IPS-20b (cell line): ENCODE data around the gene CIDEA.
A peak's percentile ranks its signal among the peaks of the same experiment; 100 is the strongest.

ENCODE experiments used
- H3K27ac ChIP-seq: one replicate; pipeline ENCODE4 v1.5.1; 2013; ENCODE audit warnings: low read length
- H3K27me3 ChIP-seq: 2 replicates; pipeline ENCODE4 v1.6.1; 2013; ENCODE audit warnings: mild to moderate bottlenecking, low read length, inconsistent platforms; ENCODE audit not compliant: insufficient read depth
- H3K36me3 ChIP-seq: 2 replicates; pipeline ENCODE4 v1.6.1; 2013; ENCODE audit warnings: low read depth, mild to moderate bottlenecking, inconsistent platforms, low read length, moderate library complexity; ENCODE audit not compliant: insufficient read depth
- H3K4me1 ChIP-seq: 2 replicates; pipeline ENCODE4 v1.6.1; 2013; ENCODE audit warnings: mild to moderate bottlenecking, control low read depth, inconsistent platforms, low read length, moderate library complexity; ENCODE audit not compliant: insufficient read depth
- H3K4me3 ChIP-seq: 2 replicates; pipeline ENCODE4 v1.5.1; 2013; ENCODE audit warnings: mild to moderate bottlenecking, low read length, inconsistent platforms
- H3K9ac ChIP-seq: 2 replicates; pipeline ENCODE4 v1.6.1; 2013; ENCODE audit warnings: low read depth, mild to moderate bottlenecking, inconsistent platforms, low read length, moderate library complexity
- H3K9me3 ChIP-seq: 2 replicates; pipeline ENCODE4 v1.6.1; 2013; ENCODE audit warnings: mild to moderate bottlenecking, low read depth, low read length, inconsistent platforms; ENCODE audit not compliant: insufficient read depth

Gene CIDEA

GRCh38 chr18:12306752-12307700 lies 52.9 kb downstream of the CIDEA start:
- Histone ChIP-seq H3K27me3 (peaks cover 51% of the 10 kb centered on the region), H3K4me1 (peaks cover 11% of the 10 kb centered on the region), H3K9me3 (peaks cover 3% of the 10 kb centered on the region; the same call in 1 of the 2 replicates), H3K4me3 (peak overlapping the region; percentile 64), H3K9ac (peak overlapping the region; percentile 46; the same call in 1 of the 2 replicates), H3K27ac (no peak overlapping the region), H3K36me3 (peaks cover 25% of the 10 kb centered on the region)

GRCh38 chr18:12307701-12308385 lies 53.7 kb downstream of the CIDEA start, which contains the start of gene TUBB6:
TUBB6 (plus strand) TSS chr18:12308241; CDS start chr18:12308293, 52 bp downstream.
- Histone ChIP-seq H3K27me3 (peaks cover 51% of the 10 kb centered on the region), H3K4me3 (peak within 1 kb of the TSS; percentile 84), H3K4me1 (peaks cover 11% of the 10 kb centered on the region), H3K9me3 (peaks cover 5% of the 10 kb centered on the region; the same call in 1 of the 2 replicates), H3K36me3 (peaks cover 31% of the 10 kb centered on the region), H3K27ac (no peak within 1 kb of the TSS), H3K9ac (peak within 1 kb of the TSS; percentile 76; the same call in 1 of the 2 replicates)

GRCh38 chr18:12308386-12309100 lies 54.4 kb downstream of the CIDEA start:
- H3K36me3 ChIP-seq, result peaks cover 38% of the 10 kb centered on the region
- H3K9me3 ChIP-seq, result peaks cover 5% of the 10 kb centered on the region; the same call in 1 of the 2 replicates
- peaks cover 51% of the 10 kb centered on the region for H3K27me3 ChIP-seq
- H3K4me3 ChIP-seq, result peak overlapping the region; percentile 84
- peak overlapping the region; percentile 76; the same call in 1 of the 2 replicates for H3K9ac ChIP-seq
- H3K4me1 ChIP-seq, result peaks cover 15% of the 10 kb centered on the region
- H3K27ac ChIP-seq, result no peak overlapping the region

- Histone ChIP-seq H3K27me3 (peaks cover 42% of the 10 kb centered on the region), H3K27ac (no peak overlapping the region), H3K36me3 (peaks cover 50% of the 10 kb centered on the region), H3K9ac (peak overlapping the region; percentile 76; the same call in 1 of the 2 replicates), H3K4me1 (peaks cover 15% of the 10 kb centered on the region), H3K4me3 (peak overlapping the region; percentile 84), H3K9me3 (peaks cover 5% of the 10 kb centered on the region; the same call in 1 of the 2 replicates)
Measured at GRCh38 chr18:12309683-12310198, 55.6 kb downstream of the CIDEA start.

- Histone ChIP-seq H3K27ac (no peak overlapping the region), H3K36me3 (peaks cover 60% of the 10 kb centered on the region), H3K27me3 (peaks cover 32% of the 10 kb centered on the region), H3K4me3 (no peak overlapping the region), H3K9me3 (peaks cover 5% of the 10 kb centered on the region; the same call in 1 of the 2 replicates), H3K4me1 (peaks cover 15% of the 10 kb centered on the region), H3K9ac (no peak overlapping the region)
Measured at GRCh38 chr18:12310762-12311161, 56.6 kb downstream of the CIDEA start.

- peaks cover 13% of the 10 kb centered on the region; the same call in 1 of the 2 replicates for H3K27me3 ChIP-seq
- H3K4me3 ChIP-seq, result no peak overlapping the region
- H3K9ac ChIP-seq, result no peak overlapping the region
- peaks cover 6% of the 10 kb centered on the region for H3K4me1 ChIP-seq
- H3K36me3 ChIP-seq, result peaks cover 76% of the 10 kb centered on the region
- H3K9me3 ChIP-seq, result peaks cover 5% of the 10 kb centered on the region; the same call in 1 of the 2 replicates
- H3K27ac ChIP-seq, result no peak overlapping the region
Measured at GRCh38 chr18:12312976-12313375, 58.8 kb downstream of the CIDEA start.

- Histone ChIP-seq H3K27me3 (peaks cover 11% of the 10 kb centered on the region; the same call in 1 of the 2 replicates), H3K4me3 (no peak overlapping the region), H3K27ac (no peak overlapping the region), H3K9me3 (peaks cover 5% of the 10 kb centered on the region; the same call in 1 of the 2 replicates), H3K36me3 (peaks cover 76% of the 10 kb centered on the region), H3K4me1 (peaks cover 6% of the 10 kb centered on the region), H3K9ac (no peak overlapping the region)
Measured at GRCh38 chr18:12313530-12314245, 59.5 kb downstream of the CIDEA start.

GRCh38 chr18:12314591-12315305 lies 60.6 kb downstream of the CIDEA start:
- peaks cover 4% of the 10 kb centered on the region for H3K4me1 ChIP-seq
- peaks cover 72% of the 10 kb centered on the region for H3K36me3 ChIP-seq
- H3K27ac ChIP-seq, result no peak overlapping the region
- H3K9ac ChIP-seq, result no peak overlapping the region
- H3K27me3 ChIP-seq, result peaks cover under 1% of the 10 kb centered on the region; the same call in 1 of the 2 replicates
- H3K4me3 ChIP-seq, result no peak overlapping the region
- H3K9me3 ChIP-seq, result peaks cover 5% of the 10 kb centered on the region; the same call in 1 of the 2 replicates

GRCh38 chr18:12315490-12315889 lies 61.3 kb downstream of the CIDEA start:
- Histone ChIP-seq H3K9me3 (peaks cover 5% of the 10 kb centered on the region; the same call in 1 of the 2 replicates), H3K27me3 (no peaks in the 10 kb centered on the region), H3K36me3 (peaks cover 69% of the 10 kb centered on the region), H3K27ac (no peak overlapping the region), H3K4me1 (peaks cover 3% of the 10 kb centered on the region; the same call in 1 of the 2 replicates), H3K4me3 (no peak overlapping the region), H3K9ac (no peak overlapping the region)

GRCh38 chr18:12315911-12316310 lies 61.8 kb downstream of the CIDEA start:
- peaks cover 69% of the 10 kb centered on the region for H3K36me3 ChIP-seq
- H3K27me3 ChIP-seq, result no peaks in the 10 kb centered on the region
- no peak overlapping the region for H3K4me3 ChIP-seq
- H3K27ac ChIP-seq, result no peak overlapping the region
- H3K9ac ChIP-seq, result no peak overlapping the region
- peaks cover 3% of the 10 kb centered on the region; the same call in 1 of the 2 replicates for H3K4me1 ChIP-seq
- peaks cover 5% of the 10 kb centered on the region; the same call in 1 of the 2 replicates for H3K9me3 ChIP-seq
